Caco-2 (cell line): ENCODE measurements around the gene TMEM40. TPM values are rescaled to one million over a fixed set of nuclear protein-coding genes. Genes with fewer than 3 reads are reported as not detected.

Experiments used
- BruUV-seq: library from RNA; stranded (reverse); fragments of 400-500 nt; replicated peaks from 2 replicates; lab custom pipeline; 2021; lab: Mats Ljungman, UMichigan
- CTCF ChIA-PET: fragments of 300-600 bp; sonication (Branson Sonifier 250); formaldehyde crosslinking; loops from one replicate; lab custom pipeline; 2022; ENCODE audit warnings: antibody characterized with exemption; lab: Charles Lee
- POLR2A ChIA-PET: fragments of 300-600 bp; sonication (Branson Sonifier 250); formaldehyde crosslinking; loops from one replicate; lab custom pipeline; 2022; ENCODE audit warnings: antibody characterized with exemption; lab: Charles Lee
- DNase-seq, 2 experiments: peaks; one replicate each; pipeline versions ENCODE4 v3.0.0 to v3.0.0-alpha.2; 2020 to 2022
- H3K27me3 ChIP-seq: replicated peaks from 2 replicates; pipeline ENCODE4 v1.6.0; 2011; ENCODE audit warnings: low read length; ENCODE audit not compliant: control insufficient read depth, insufficient read depth
- H3K36me3 ChIP-seq: 2 replicates; pipeline ENCODE4 v1.5.1; 2011; ENCODE audit warnings: low read length; ENCODE audit not compliant: control insufficient read depth, insufficient read depth
- H3K4me1 ChIP-seq: fragments of 250-450 bp; sonication (Bioruptor Pico); 2 replicates; pipeline ENCODE4 v1.5.1; 2020; ENCODE audit warnings: mild to moderate bottlenecking
- H3K4me3 ChIP-seq: 2 replicates; pipeline ENCODE4 v1.5.1; 2011; ENCODE audit warnings: low read depth, mild to moderate bottlenecking, control low read depth, low read length
- H3K9me3 ChIP-seq: fragments of 250-450 bp; sonication (Bioruptor Pico); 2 replicates; pipeline ENCODE4 v1.5.1; 2020; ENCODE audit warnings: mild to moderate bottlenecking, moderate library complexity
- H3K27ac Mint-ChIP-seq: one replicate; pipeline ENCODE4 v1.8.0; 2022; ENCODE audit warnings: mixed read lengths; ENCODE audit not compliant: unreplicated experiment
- H3K27me3 Mint-ChIP-seq: one replicate; pipeline ENCODE4 v1.8.0; 2022; ENCODE audit warnings: mixed read lengths; ENCODE audit not compliant: insufficient read depth, unreplicated experiment
- H3K36me3 Mint-ChIP-seq: one replicate; pipeline ENCODE4 v1.8.0; 2022; ENCODE audit warnings: mild to moderate bottlenecking, mixed read lengths; ENCODE audit not compliant: insufficient read depth, unreplicated experiment
- H3K4me1 Mint-ChIP-seq: one replicate; pipeline ENCODE4 v1.8.0; 2022; ENCODE audit warnings: low read depth, mixed read lengths; ENCODE audit not compliant: unreplicated experiment
- H3K4me3 Mint-ChIP-seq: one replicate; pipeline ENCODE4 v1.8.0; 2022; ENCODE audit warnings: mild to moderate bottlenecking, moderate library complexity, mixed read lengths; ENCODE audit not compliant: unreplicated experiment
- H3K9me3 Mint-ChIP-seq: one replicate; pipeline ENCODE4 v1.8.0; 2022; ENCODE audit warnings: mixed read lengths; ENCODE audit not compliant: unreplicated experiment
- CTCF ChIP-seq, 2 experiments: fragments of 200-600 bp in 1 of 2; IDR thresholded peaks; 1 replicate in 1 of 2; 2 replicates in 1 of 2; pipeline versions ENCODE4 v1.5.1 to v1.8.0; 2011 to 2022; ENCODE audit warnings: antibody characterized with exemption in 1 of 2, control low read depth in 1 of 2, inconsistent platforms in 1 of 2, low read depth in 1 of 2, low read length in 1 of 2, mild to moderate bottlenecking in 1 of 2, moderate library complexity in 1 of 2; ENCODE audit not compliant: insufficient read depth in 1 of 2, severe bottlenecking in 1 of 2, unreplicated experiment in 1 of 2
- intact Hi-C: fragments of 100-400 bp; cut with micrococcal nuclease; formaldehyde crosslinking; loops from one replicate; pipeline ENCODE4 v1.10.0; 2022; ENCODE audit not compliant: unreplicated experiment
- total RNA-seq: library from RNA; stranded (reverse); gene quantifications from 2 replicates; pipeline ENCODE4 v1.2.3, GENCODE V29; 2022

The TMEM40 gene
- total RNA-seq, 1 experiment from 2014 or later: 0.86 TPM

GRCh38 chr3:12748477-12748876, 10.6 kb downstream of the TMEM40 start:
- CTCF ChIA-PET: no interaction called here
- DNase-seq: no peak
- BruUV-seq: no TSS peak
- H3K27me3 Mint-ChIP-seq: no peaks in the 10 kb centered on the region
- no peaks in the 10 kb centered on the region for H3K36me3 ChIP-seq
- H3K4me1 ChIP-seq: no peaks in the 10 kb centered on the region
- H3K4me3 ChIP-seq: no peak overlapping the region
- H3K9me3 Mint-ChIP-seq: no peaks in the 10 kb centered on the region
- H3K27ac Mint-ChIP-seq: no peak overlapping the region
- POLR2A ChIA-PET: no interaction called here
- H3K9me3 ChIP-seq: no peaks in the 10 kb centered on the region
- no peaks in the 10 kb centered on the region for H3K4me1 Mint-ChIP-seq
- no peak for TF ChIP-seq CTCF (IDR thresholded peaks at IDR 0.05; ENCODE audit: insufficient read depth in 1 of 2, low read depth in 1 of 2, low read length in 1 of 2, severe bottlenecking in 1 of 2, unreplicated experiment in 1 of 2)
- H3K36me3 Mint-ChIP-seq: no peaks in the 10 kb centered on the region
- no peaks in the 10 kb centered on the region for H3K27me3 ChIP-seq
- no peak overlapping the region for H3K4me3 Mint-ChIP-seq
- intact Hi-C loops: no loop called here

- H3K27me3 ChIP-seq: no peaks in the 10 kb centered on the region
- Mint-ChIP-seq H3K36me3 (no peaks in the 10 kb centered on the region), H3K4me3 (no peak overlapping the region), H3K27me3 (no peaks in the 10 kb centered on the region), H3K9me3 (no peaks in the 10 kb centered on the region), H3K4me1 (no peaks in the 10 kb centered on the region), H3K27ac (no peak overlapping the region)
- H3K9me3 ChIP-seq: no peaks in the 10 kb centered on the region
- TF ChIP-seq CTCF (IDR thresholded peaks at IDR 0.05; ENCODE audit: insufficient read depth in 1 of 2, low read depth in 1 of 2, low read length in 1 of 2, severe bottlenecking in 1 of 2, unreplicated experiment in 1 of 2): no peak
- no peak overlapping the region for H3K4me3 ChIP-seq
- no peaks in the 10 kb centered on the region for H3K36me3 ChIP-seq
- no TSS peak for BruUV-seq
- intact Hi-C loops: no loop called here
- DNase-seq: no peak
- H3K4me1 ChIP-seq: no peaks in the 10 kb centered on the region
- CTCF ChIA-PET: no interaction called here
- POLR2A ChIA-PET: interaction anchor here (0.5 kb wide), 1 partner anchor 627 kb away, joined by 3 read pairs; no protein-coding TSS in a partner anchor
Measured at GRCh38 chr3:12746419-12746818, 12.6 kb downstream of the TMEM40 start.

GRCh38 chr3:12744326-12744725, 14.7 kb downstream of the TMEM40 start:
- POLR2A ChIA-PET: no interaction called here

More at GRCh38 chr3:12744326-12744725, 14.7 kb downstream of the TMEM40 start:
- no peak overlapping the region for H3K4me3 ChIP-seq
- H3K9me3 Mint-ChIP-seq: no peaks in the 10 kb centered on the region
- intact Hi-C loops: no loop called here
- no TSS peak for BruUV-seq
- H3K4me1 Mint-ChIP-seq: no peaks in the 10 kb centered on the region
- H3K27me3 Mint-ChIP-seq: no peaks in the 10 kb centered on the region
- no peak for TF ChIP-seq CTCF (IDR thresholded peaks at IDR 0.05; ENCODE audit: insufficient read depth in 1 of 2, low read depth in 1 of 2, low read length in 1 of 2, severe bottlenecking in 1 of 2, unreplicated experiment in 1 of 2)
- no peaks in the 10 kb centered on the region for H3K36me3 Mint-ChIP-seq
- no peaks in the 10 kb centered on the region for H3K36me3 ChIP-seq
- H3K9me3 ChIP-seq: no peaks in the 10 kb centered on the region
- H3K27me3 ChIP-seq: no peaks in the 10 kb centered on the region
- H3K27ac Mint-ChIP-seq: no peak overlapping the region
- no peak for DNase-seq
- H3K4me1 ChIP-seq: no peaks in the 10 kb centered on the region
- H3K4me3 Mint-ChIP-seq: no peak overlapping the region
- CTCF ChIA-PET: no interaction called here
